Activated CD4-positive, alpha-beta memory T cell treated with anti-CD3 and anti-CD28 coated beads, Interleukin-2, amount 10 ng/mL, durations not matched to agents 7 days and 5 days (primary cell): ENCODE data around the gene ROCK2. TPM values are rescaled to one million over a fixed set of nuclear protein-coding genes. Genes with fewer than 3 reads are reported as not detected.
"Not testable (repeated sequence)": the region's sequence is repeated elsewhere in the genome, so short reads cannot be mapped to it uniquely, and the experiment has no call there.

Experiments
- CTCF ChIA-PET: fragments of 350-600 bp; sonication (Branson Sonifier 250); formaldehyde crosslinking; loops from one replicate; lab custom pipeline; 2021; ENCODE audit warnings: antibody characterized with exemption, inconsistent platforms; lab: Charles Lee
- POLR2A ChIA-PET: fragments of 350-600 bp; sonication (Branson Sonifier 250); formaldehyde crosslinking; loops from one replicate; lab custom pipeline; 2021; ENCODE audit warnings: antibody characterized with exemption; lab: Charles Lee
- DNase-seq: peaks from one replicate; pipeline ENCODE4 v3.0.0-alpha.2; 2020
- H3K27ac Mint-ChIP-seq: one replicate; pipeline ENCODE4 v1.8.0; 2021; ENCODE audit warnings: mild to moderate bottlenecking, mixed read lengths
- H3K27me3 Mint-ChIP-seq: one replicate; pipeline ENCODE4 v1.8.0; 2021; ENCODE audit warnings: mixed read lengths
- H3K36me3 Mint-ChIP-seq: one replicate; pipeline ENCODE4 v1.8.0; 2021; ENCODE audit warnings: low read depth, mixed read lengths
- H3K4me1 Mint-ChIP-seq: one replicate; pipeline ENCODE4 v1.8.0; 2021; ENCODE audit warnings: mixed read lengths
- H3K4me3 Mint-ChIP-seq: one replicate; pipeline ENCODE4 v1.8.0; 2021; ENCODE audit warnings: mild to moderate bottlenecking, mixed read lengths
- H3K9me3 Mint-ChIP-seq: one replicate; pipeline ENCODE4 v1.8.0; 2021; ENCODE audit warnings: mixed read lengths
- total RNA-seq, 2 experiments: library from RNA; stranded (reverse); gene quantifications; one replicate each; pipeline ENCODE4 v1.2.3, GENCODE V29; 2021

Gene ROCK2
- total RNA-seq, 2 experiments from 2014 or later: 21.3 to 22.6 TPM

DNA sequence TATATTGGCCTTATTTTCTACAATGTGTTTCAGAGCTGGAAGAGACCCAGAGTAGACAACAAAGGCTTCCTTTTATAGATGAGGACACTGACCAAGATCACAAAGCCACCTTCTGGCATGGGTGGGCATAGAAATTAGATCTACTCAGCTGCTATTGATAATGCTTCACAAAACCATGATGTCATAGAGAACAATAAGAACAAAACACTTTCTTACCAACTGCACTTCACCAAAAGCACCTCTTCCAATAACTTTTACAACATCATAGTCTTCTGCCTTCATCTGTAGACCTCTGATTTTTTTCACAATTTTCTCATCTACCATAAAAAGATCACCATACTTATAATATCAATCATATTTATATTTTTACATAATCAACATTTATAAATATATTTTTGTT is 58.1 kb downstream of the ROCK2 start:
- Mint-ChIP-seq H3K27me3 (no peaks in the 10 kb centered on the region), H3K36me3 (peaks cover 37% of the 10 kb centered on the region), H3K4me1 (no peaks in the 10 kb centered on the region), H3K9me3 (peaks cover 2% of the 10 kb centered on the region), H3K4me3 (no peak overlapping the region), H3K27ac (no peak overlapping the region)
- ChIA-PET POLR2A (no interaction called here), CTCF (no interaction called here)
- no peak for DNase-seq

DNA sequence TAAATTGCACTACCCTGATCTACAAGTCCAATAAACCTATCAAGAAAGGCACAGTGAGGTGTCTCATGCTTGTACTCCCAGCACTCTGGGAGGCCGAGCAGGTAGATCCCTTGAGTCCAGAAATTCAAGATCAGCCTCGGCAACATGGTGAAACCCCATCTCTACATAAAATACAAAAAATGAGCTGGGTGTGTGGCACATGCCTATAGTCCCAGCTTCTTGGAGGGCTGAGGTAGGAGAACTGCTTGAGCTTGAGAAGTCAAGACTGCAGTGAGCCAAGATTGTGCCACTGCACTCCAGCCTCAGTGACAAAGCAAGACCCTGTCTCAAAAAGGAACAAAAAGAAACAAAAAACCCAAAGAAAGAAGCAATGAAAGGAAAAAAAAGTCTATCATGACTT is 58.9 kb downstream of the ROCK2 start:
- DNase-seq: no peak
- H3K27ac Mint-ChIP-seq: no peak overlapping the region
- H3K4me3 Mint-ChIP-seq: no peak overlapping the region
- H3K27me3 Mint-ChIP-seq: no peaks in the 10 kb centered on the region
- H3K9me3 Mint-ChIP-seq: peaks cover 2% of the 10 kb centered on the region
- H3K36me3 Mint-ChIP-seq: peaks cover 37% of the 10 kb centered on the region
- ChIA-PET POLR2A (no interaction called here), CTCF (interaction anchor here (0.7 kb wide), 1 partner anchor 11 kb away, joined by 3 read pairs; no protein-coding TSS in a partner anchor)
- H3K4me1 Mint-ChIP-seq: no peaks in the 10 kb centered on the region

- peaks cover 4% of the 10 kb centered on the region for H3K9me3 Mint-ChIP-seq
- DNase-seq: no peak
Observed at GRCh38 chr2:11281186-11281585, 63.2 kb downstream of the ROCK2 start.

DNA sequence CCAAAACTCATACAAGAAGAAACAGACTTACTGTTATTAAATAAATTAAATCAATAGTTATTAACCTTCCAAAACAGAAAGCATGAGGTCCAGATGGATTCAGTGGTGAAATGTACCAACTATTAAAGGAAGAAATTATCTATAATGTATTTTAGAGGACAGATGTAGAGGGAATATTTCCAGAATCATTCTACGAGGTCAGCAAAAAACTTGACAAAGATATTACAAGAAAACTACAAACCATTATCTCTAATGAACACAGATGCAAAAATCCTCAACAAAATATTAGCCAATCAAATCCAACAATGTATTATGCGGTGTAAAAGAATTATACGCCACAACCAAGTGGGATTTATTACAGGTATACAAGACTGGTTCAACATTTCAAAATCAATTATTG is 63.7 kb downstream of the ROCK2 start:
- Mint-ChIP-seq H3K36me3 (peaks cover 45% of the 10 kb centered on the region), H3K4me3 (no peak overlapping the region), H3K27me3 (no peaks in the 10 kb centered on the region), H3K27ac (no peak overlapping the region), H3K4me1 (peaks cover 4% of the 10 kb centered on the region), H3K9me3 (peaks cover 4% of the 10 kb centered on the region)
- ChIA-PET CTCF (interaction anchor here (0.7 kb wide), 1 partner anchor 1376 kb away, joined by 3 read pairs; no protein-coding TSS in a partner anchor), POLR2A (no interaction called here)
- DNase-seq: no peak

More at GRCh38 chr2:11281186-11281585, 63.2 kb downstream of the ROCK2 start:
- H3K4me1 Mint-ChIP-seq: peaks cover under 1% of the 10 kb centered on the region
- no peak overlapping the region for H3K27ac Mint-ChIP-seq
- ChIA-PET POLR2A (no interaction called here), CTCF (no interaction called here)
- peaks cover 48% of the 10 kb centered on the region for H3K36me3 Mint-ChIP-seq
- no peak overlapping the region for H3K4me3 Mint-ChIP-seq
- H3K27me3 Mint-ChIP-seq: no peaks in the 10 kb centered on the region

DNA sequence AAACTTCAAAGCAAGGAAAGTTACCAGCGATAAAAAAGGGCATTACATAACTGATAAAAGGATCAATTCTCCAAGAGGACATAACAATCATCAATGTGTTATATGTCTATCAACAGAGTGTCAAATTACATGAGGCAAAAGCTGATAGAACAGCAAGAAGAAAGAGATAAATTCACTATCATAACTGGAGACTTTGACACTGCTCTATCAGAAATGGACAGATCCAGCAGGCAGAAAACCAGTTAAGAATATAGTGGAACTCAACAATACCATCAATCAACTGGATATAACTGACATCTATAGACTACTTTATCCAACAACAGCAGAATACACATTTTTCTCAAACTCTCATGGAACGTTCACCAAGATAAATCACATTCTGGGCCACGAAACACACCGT is 65.0 kb downstream of the ROCK2 start:
- ChIA-PET CTCF (no interaction called here), POLR2A (interaction anchor here (1.2 kb wide), 1 partner anchor 9 kb away, joined by 3 read pairs; no protein-coding TSS in a partner anchor)
- H3K4me3 Mint-ChIP-seq: no peak overlapping the region
- DNase-seq: no peak
- no peaks in the 10 kb centered on the region for H3K27me3 Mint-ChIP-seq
- H3K9me3 Mint-ChIP-seq: peaks cover 2% of the 10 kb centered on the region
- peaks cover 37% of the 10 kb centered on the region for H3K36me3 Mint-ChIP-seq
- H3K27ac Mint-ChIP-seq: no peak overlapping the region
- peaks cover 8% of the 10 kb centered on the region for H3K4me1 Mint-ChIP-seq

DNA sequence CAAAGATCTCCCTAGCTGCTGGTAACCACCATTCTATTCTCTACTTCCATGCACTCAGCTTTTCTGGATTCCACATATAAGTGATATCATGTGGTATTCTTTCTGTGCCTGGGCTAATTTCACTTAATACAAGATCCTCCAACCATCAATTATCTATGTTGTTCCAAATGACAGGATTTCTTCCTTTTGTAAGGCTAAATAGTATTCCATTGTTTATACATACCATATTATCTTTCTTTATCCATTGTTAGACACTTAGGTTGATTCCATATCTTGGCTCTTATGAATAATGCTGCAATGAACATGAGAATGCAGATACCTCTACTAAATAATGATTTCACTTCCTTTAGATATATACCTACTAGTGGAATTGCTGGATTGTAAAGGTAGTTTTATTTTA is 66.2 kb downstream of the ROCK2 start:
- Mint-ChIP-seq H3K4me3 (no peak overlapping the region), H3K4me1 (peaks cover 8% of the 10 kb centered on the region), H3K9me3 (peaks cover 2% of the 10 kb centered on the region), H3K27ac (no peak overlapping the region), H3K27me3 (no peaks in the 10 kb centered on the region), H3K36me3 (peaks cover 28% of the 10 kb centered on the region)
- ChIA-PET POLR2A (no interaction called here), CTCF (no interaction called here)
- DNase-seq: no peak

DNA sequence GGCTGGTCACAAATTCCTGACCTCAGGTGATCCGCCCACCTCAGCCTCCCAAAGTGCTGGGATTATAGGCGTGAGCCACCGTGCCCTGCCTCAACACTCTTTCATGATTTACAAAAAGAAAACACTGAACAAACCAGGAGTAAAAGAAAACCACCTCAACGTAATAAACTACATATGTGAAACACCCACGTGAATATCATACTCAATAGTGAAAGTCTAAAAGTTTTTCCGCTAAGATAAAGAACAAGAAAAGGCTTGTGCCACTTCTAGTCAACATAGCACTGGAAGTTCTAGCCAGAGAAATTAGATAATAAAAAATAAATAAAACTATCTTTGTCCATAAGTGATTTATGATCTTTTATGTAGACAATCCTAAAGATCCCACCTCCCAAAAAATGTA is 68.5 kb downstream of the ROCK2 start:
- H3K27ac Mint-ChIP-seq: no peak overlapping the region
- no peak overlapping the region for H3K4me3 Mint-ChIP-seq
- ChIA-PET CTCF (no interaction called here), POLR2A (no interaction called here)
- H3K36me3 Mint-ChIP-seq: peaks cover 27% of the 10 kb centered on the region
- peaks cover 8% of the 10 kb centered on the region for H3K4me1 Mint-ChIP-seq
- DNase-seq: no peak
- no peaks in the 10 kb centered on the region for H3K27me3 Mint-ChIP-seq
- peaks cover 2% of the 10 kb centered on the region for H3K9me3 Mint-ChIP-seq

- no peaks in the 10 kb centered on the region for H3K27me3 Mint-ChIP-seq
- H3K9me3 Mint-ChIP-seq: no peaks in the 10 kb centered on the region
- ChIA-PET POLR2A (no interaction called here), CTCF (no interaction called here)
- peaks cover 26% of the 10 kb centered on the region for H3K36me3 Mint-ChIP-seq
- no peak overlapping the region for H3K27ac Mint-ChIP-seq
- DNase-seq: no peak
- H3K4me1 Mint-ChIP-seq: peaks cover 6% of the 10 kb centered on the region
- H3K4me3 Mint-ChIP-seq: no peak overlapping the region
Observed at GRCh38 chr2:11270891-11271290, 73.5 kb downstream of the ROCK2 start.

DNA sequence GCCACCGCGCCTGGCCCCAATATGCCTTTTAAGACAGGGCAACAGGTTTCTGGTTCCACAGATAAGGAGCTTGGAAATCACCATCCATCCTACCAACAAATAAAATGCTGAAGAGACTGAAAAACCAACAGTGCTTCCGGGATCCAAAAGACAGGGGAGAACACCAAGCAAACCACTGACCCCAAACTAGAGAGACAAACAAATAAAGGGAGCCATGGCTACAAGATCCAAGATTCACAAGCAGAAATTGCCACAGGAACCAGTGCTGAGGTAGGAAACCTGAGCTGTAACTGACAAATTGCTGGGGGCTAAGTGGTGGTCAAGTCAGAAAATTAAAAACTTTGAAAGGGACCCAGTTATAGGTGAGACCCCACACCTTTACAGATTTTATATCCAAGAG is 76.5 kb downstream of the ROCK2 start:
- CTCF ChIA-PET: no interaction called here

GRCh38 chr2:11264818-11265217 is 79.6 kb downstream of the ROCK2 start:
- ChIA-PET POLR2A (no interaction called here), CTCF (no interaction called here)
- H3K27ac Mint-ChIP-seq: no peak overlapping the region
- no peaks in the 10 kb centered on the region for H3K9me3 Mint-ChIP-seq
- no peaks in the 10 kb centered on the region for H3K27me3 Mint-ChIP-seq
- no peak for DNase-seq
- peaks cover 14% of the 10 kb centered on the region for H3K36me3 Mint-ChIP-seq
- H3K4me3 Mint-ChIP-seq: no peak overlapping the region
- no peaks in the 10 kb centered on the region for H3K4me1 Mint-ChIP-seq

More for the DNA sequence above, 76.5 kb downstream of the ROCK2 start:
- H3K27ac Mint-ChIP-seq: no peak overlapping the region
- H3K27me3 Mint-ChIP-seq: no peaks in the 10 kb centered on the region
- H3K36me3 Mint-ChIP-seq: peaks cover 31% of the 10 kb centered on the region
- no peak overlapping the region for H3K4me3 Mint-ChIP-seq
- DNase-seq: no peak
- POLR2A ChIA-PET: no interaction called here
- H3K4me1 Mint-ChIP-seq: no peaks in the 10 kb centered on the region
- H3K9me3 Mint-ChIP-seq: no peaks in the 10 kb centered on the region

DNA sequence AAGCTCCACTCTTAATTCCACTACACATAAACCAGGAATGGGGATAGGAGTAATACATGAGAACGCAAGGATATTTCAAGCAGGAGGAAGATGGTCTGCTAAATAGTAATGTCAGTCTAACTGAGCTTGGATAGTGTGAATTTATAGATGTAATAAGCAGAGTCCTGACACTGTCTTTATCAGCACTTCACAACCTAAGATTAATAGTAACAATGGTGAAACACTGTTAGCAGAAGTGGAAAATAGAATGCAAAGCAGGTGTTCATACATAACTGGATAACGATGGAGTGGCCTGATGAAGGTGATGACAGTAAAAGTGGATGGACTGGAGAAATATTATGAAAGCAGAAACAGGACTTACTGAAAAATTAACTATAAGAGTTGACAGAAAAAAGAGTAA is 80.4 kb downstream of the ROCK2 start:
- H3K36me3 Mint-ChIP-seq: peaks cover 13% of the 10 kb centered on the region
- ChIA-PET POLR2A (no interaction called here), CTCF (no interaction called here)
- no peak overlapping the region for H3K27ac Mint-ChIP-seq
- H3K4me3 Mint-ChIP-seq: no peak overlapping the region
- no peaks in the 10 kb centered on the region for H3K27me3 Mint-ChIP-seq
- DNase-seq: no peak
- no peaks in the 10 kb centered on the region for H3K4me1 Mint-ChIP-seq
- no peaks in the 10 kb centered on the region for H3K9me3 Mint-ChIP-seq

DNA sequence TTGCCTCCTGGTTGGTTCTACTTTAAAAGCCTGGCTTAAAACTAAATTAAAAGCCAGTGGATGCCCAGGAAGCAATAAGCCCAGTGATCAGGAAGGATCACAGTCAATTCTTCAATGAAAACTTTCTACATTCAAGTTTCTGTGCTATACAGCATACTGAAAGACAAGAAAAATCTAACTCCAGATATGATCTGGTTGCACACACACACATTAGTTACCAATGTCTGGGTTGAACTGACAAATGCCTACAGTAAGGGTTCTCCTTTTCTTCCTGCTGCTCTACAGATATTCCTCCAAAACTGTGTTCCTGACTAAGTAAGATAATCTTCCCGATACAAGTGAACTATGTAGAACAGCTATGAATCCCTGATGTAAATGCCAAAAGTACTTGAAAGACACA is 81.3 kb downstream of the ROCK2 start:
- H3K27ac Mint-ChIP-seq: no peak overlapping the region
- no peak for DNase-seq
- no peaks in the 10 kb centered on the region for H3K9me3 Mint-ChIP-seq
- POLR2A ChIA-PET: no interaction called here
- H3K4me3 Mint-ChIP-seq: no peak overlapping the region
- H3K4me1 Mint-ChIP-seq: no peaks in the 10 kb centered on the region
- peaks cover 10% of the 10 kb centered on the region for H3K36me3 Mint-ChIP-seq
- CTCF ChIA-PET: interaction anchor here (0.6 kb wide), 1 partner anchor 191 kb away, joined by 3 read pairs; no protein-coding TSS in a partner anchor
- H3K27me3 Mint-ChIP-seq: no peaks in the 10 kb centered on the region

- not testable (repeated sequence) for H3K27me3 Mint-ChIP-seq
Observed at GRCh38 chr2:11262438-11262837, 82.0 kb downstream of the ROCK2 start.

DNA sequence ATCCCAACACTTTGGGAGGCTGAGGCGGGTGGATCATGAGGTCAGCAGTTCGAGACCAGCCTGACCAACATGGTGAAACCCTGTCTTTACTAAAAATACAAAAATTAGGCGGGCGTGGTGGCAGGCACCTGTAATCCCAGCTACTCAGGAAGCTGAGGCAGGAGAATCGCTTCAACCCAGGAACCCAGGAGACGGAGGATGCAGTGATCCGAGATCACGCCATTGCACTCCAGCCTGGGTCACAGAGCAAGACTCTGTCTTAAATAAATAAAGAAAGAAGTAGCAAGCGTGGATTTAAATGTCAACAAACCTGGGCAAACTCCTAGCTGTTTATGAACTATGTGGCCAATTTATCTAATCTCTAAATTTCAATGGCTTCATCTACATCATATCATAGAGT is 82.9 kb downstream of the ROCK2 start:
- H3K4me3 Mint-ChIP-seq, DNase-seq, H3K4me1 Mint-ChIP-seq, H3K9me3 Mint-ChIP-seq, H3K27me3 Mint-ChIP-seq, H3K36me3 Mint-ChIP-seq, CTCF ChIA-PET, H3K27ac Mint-ChIP-seq: not testable (repeated sequence)
- POLR2A ChIA-PET: interaction anchor here (1.0 kb wide), 1 partner anchor 13 kb away, joined by 3 read pairs; no protein-coding TSS in a partner anchor

More at GRCh38 chr2:11262438-11262837, 82.0 kb downstream of the ROCK2 start:
- H3K4me3 Mint-ChIP-seq, H3K4me1 Mint-ChIP-seq, DNase-seq, CTCF ChIA-PET, H3K9me3 Mint-ChIP-seq, H3K27ac Mint-ChIP-seq, H3K36me3 Mint-ChIP-seq: not testable (repeated sequence)
- POLR2A ChIA-PET: interaction anchor here (1.0 kb wide), 1 partner anchor 13 kb away, joined by 3 read pairs; no protein-coding TSS in a partner anchor
